Common myeloid progenitor, CD34-positive (primary cell): ENCODE results near the gene IL6ST.
"Not testable (repeated sequence)": the region's sequence is repeated elsewhere in the genome, so short reads cannot be mapped to it uniquely, and the experiment has no call there.

Source experiments
- CTCF ChIA-PET: fragments of 350-600 bp; sonication (Branson Sonifier 250); formaldehyde crosslinking; loops from one replicate; lab custom pipeline; 2021; ENCODE audit warnings: antibody characterized with exemption; lab: Charles Lee
- POLR2A ChIA-PET: fragments of 350-600 bp; sonication (Branson Sonifier 250); formaldehyde crosslinking; loops from one replicate; lab custom pipeline; 2021; ENCODE audit warnings: antibody characterized with exemption; lab: Charles Lee
- DNase-seq, 3 donors: peaks; one replicate each; pipeline versions ENCODE4 v3.0.0 to v3.0.0-alpha.2; 2013
- H3K27ac ChIP-seq, 2 experiments: 1 replicate in 1 of 2; 2 replicates in 1 of 2; pipeline ENCODE4 v1.7.0; 2013; ENCODE audit warnings: inconsistent platforms in 2 of 2, low read length in 2 of 2, mild to moderate bottlenecking in 2 of 2, low read depth in 1 of 2, moderate library complexity in 1 of 2; ENCODE audit not compliant: severe bottlenecking in 2 of 2, insufficient read depth in 1 of 2, poor library complexity in 1 of 2
- H3K27me3 ChIP-seq, 5 experiments: replicated peaks in 2 of 5; 1 replicate in 3 of 5; 2 replicates in 2 of 5; pipeline versions ENCODE4 v1.6.1 to v1.7.0; 2013; ENCODE audit warnings: low read length in 4 of 5, mild to moderate bottlenecking in 2 of 5, moderate library complexity in 2 of 5, inconsistent platforms in 1 of 5; ENCODE audit not compliant: insufficient read depth in 5 of 5, control insufficient read depth in 4 of 5
- H3K36me3 ChIP-seq, 4 experiments: 1 replicate in 2 of 4; 2 replicates in 2 of 4; pipeline versions ENCODE4 v1.6.1 to v1.7.0; 2013; ENCODE audit warnings: low read length in 3 of 4, control low read depth in 1 of 4, mild to moderate bottlenecking in 1 of 4; ENCODE audit not compliant: control insufficient read depth in 4 of 4, insufficient read depth in 4 of 4
- H3K4me1 ChIP-seq, 4 experiments: 1 replicate in 3 of 4; 2 replicates in 1 of 4; pipeline versions ENCODE4 v1.6.1 to v1.7.1; 2013; ENCODE audit warnings: low read length in 3 of 4, mild to moderate bottlenecking in 3 of 4, control low read depth in 1 of 4, inconsistent platforms in 1 of 4, moderate library complexity in 1 of 4; ENCODE audit not compliant: control insufficient read depth in 4 of 4, insufficient read depth in 4 of 4; ENCODE audit errors: control extremely low read depth in 1 of 4
- H3K4me3 ChIP-seq, 7 experiments: 1 replicate in 4 of 7; 2 replicates in 3 of 7; pipeline versions ENCODE4 v1.5.1 to v1.7.0; 2013; ENCODE audit warnings: mild to moderate bottlenecking in 7 of 7, low read length in 6 of 7, moderate library complexity in 6 of 7, inconsistent platforms in 2 of 7, low read depth in 2 of 7, control low read depth in 1 of 7; ENCODE audit not compliant: insufficient read depth in 4 of 7, control insufficient read depth in 1 of 7; ENCODE audit errors: extremely low read depth in 1 of 7
- H3K9me3 ChIP-seq, 5 experiments: 1 replicate in 4 of 5; 2 replicates in 1 of 5; pipeline versions ENCODE4 v1.6.1 to v1.7.1; 2013; ENCODE audit warnings: low read length in 4 of 5, mild to moderate bottlenecking in 2 of 5, inconsistent platforms in 1 of 5, low read depth in 1 of 5, moderate library complexity in 1 of 5; ENCODE audit not compliant: control insufficient read depth in 4 of 5, insufficient read depth in 2 of 5; ENCODE audit errors: control extremely low read depth in 1 of 5
- WGBS: methylation state at CpG from one replicate; pipeline ENCODE4 v1.1.5; 2013; ENCODE audit not compliant: insufficient coverage; 5-methylcytosine and 5-hydroxymethylcytosine counted together

The IL6ST gene

GRCh38 chr5:56018832-56019231, 24.1 kb upstream of the IL6ST start:
- Histone ChIP-seq H3K9me3 (peaks cover 0 to 3% (median 0%) of the 10 kb centered on the region in 5 experiments), H3K27me3 (no peaks in the 10 kb centered on the region), H3K27ac (no peak overlapping the region), H3K36me3 (no peaks in the 10 kb centered on the region), H3K4me1 (no peaks in the 10 kb centered on the region), H3K4me3 (no peak overlapping the region)
- CTCF ChIA-PET: interaction anchor here (0.7 kb wide), 1 partner anchor 13 kb away, joined by 3 read pairs; no protein-coding TSS in a partner anchor
- WGBS: 100% methylated on average over 1 of the region's 1 CpG
- POLR2A ChIA-PET: no interaction called here
- no peak for DNase-seq

GRCh38 chr5:56014701-56015100, 19.9 kb upstream of the IL6ST start:
- H3K27me3 ChIP-seq, H3K4me3 ChIP-seq, H3K27ac ChIP-seq, DNase-seq, H3K36me3 ChIP-seq, CTCF ChIA-PET, H3K9me3 ChIP-seq, POLR2A ChIA-PET: not testable (repeated sequence)
- H3K4me1 ChIP-seq: peaks cover 2 to 15% (median 7%) of the 10 kb centered on the region in 4 experiments
- no CpG with 5 or more reads among the region's 26 CpGs for WGBS

- H3K9me3 ChIP-seq: not testable (repeated sequence)
These were observed 19.2 kb upstream of the IL6ST start for GRCh38 chr5:56013939-56014338.

DNA sequence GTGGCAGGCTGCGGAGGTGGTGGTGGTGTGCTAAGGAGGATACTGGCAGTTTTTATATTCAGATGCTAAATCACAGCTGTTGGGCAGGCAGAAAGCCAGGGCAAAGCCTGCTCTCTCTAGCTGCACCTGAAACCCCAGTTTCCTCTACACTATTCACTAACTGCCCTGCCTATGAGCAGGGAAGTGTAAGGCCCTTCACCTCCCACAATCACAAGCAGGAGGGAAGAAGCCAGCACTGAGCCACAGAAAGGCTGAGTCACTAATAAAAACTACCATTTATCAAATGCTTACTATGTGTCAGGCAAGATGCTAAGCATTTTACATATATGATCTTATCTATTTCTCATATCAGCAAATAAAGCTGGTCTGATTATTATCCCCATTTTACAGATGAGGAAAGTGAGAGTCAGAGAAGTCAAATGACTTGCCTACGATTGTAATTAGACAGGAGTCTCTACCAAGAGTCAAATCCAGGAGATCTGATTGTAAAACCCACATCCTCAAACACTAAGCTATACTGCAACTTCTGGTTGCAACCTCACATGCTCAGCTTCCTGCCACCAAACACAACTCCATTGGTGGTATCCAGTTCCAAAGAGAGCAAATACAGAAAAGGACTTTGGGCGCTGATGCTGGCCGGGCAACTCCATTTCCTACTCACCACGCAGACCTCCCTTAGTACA, 17.7 kb upstream of the IL6ST start:
- WGBS: 66% methylated on average over 4 of the region's 5 CpGs
- peaks cover 2 to 15% (median 7%) of the 10 kb centered on the region in 4 experiments for H3K4me1 ChIP-seq
- no peak overlapping the region for H3K4me3 ChIP-seq

More at GRCh38 chr5:56013939-56014338, 19.2 kb upstream of the IL6ST start:
- H3K27ac ChIP-seq, H3K27me3 ChIP-seq, POLR2A ChIA-PET, CTCF ChIA-PET, DNase-seq, H3K4me3 ChIP-seq, H3K36me3 ChIP-seq: not testable (repeated sequence)
- WGBS: no CpG with 5 or more reads among the region's 5 CpGs
- H3K4me1 ChIP-seq: peaks cover 2 to 15% (median 7%) of the 10 kb centered on the region in 4 experiments

GRCh38 chr5:56011835-56012234, 17.1 kb upstream of the IL6ST start:
- WGBS: 60% methylated on average over 1 of the region's 3 CpGs
- Histone ChIP-seq H3K9me3 (peaks cover 0 to 3% (median 0%) of the 10 kb centered on the region in 5 experiments), H3K4me1 (peaks cover 2 to 15% (median 7%) of the 10 kb centered on the region in 4 experiments), H3K36me3 (no peaks in the 10 kb centered on the region), H3K27ac (no peak overlapping the region), H3K4me3 (no peak overlapping the region), H3K27me3 (no peaks in the 10 kb centered on the region)
- POLR2A ChIA-PET: no interaction called here
- DNase-seq: peak in 2 of 3 donors; percentile 15 to 30
- CTCF ChIA-PET: interaction anchor here (0.8 to 1.5 kb wide), 2 partner anchors 12 to 24 kb away, joined by 3 read pairs; no protein-coding TSS in a partner anchor

More for the DNA sequence above, 17.7 kb upstream of the IL6ST start:
- H3K9me3 ChIP-seq: peaks cover 0 to 3% (median 0%) of the 10 kb centered on the region in 5 experiments
- CTCF ChIA-PET: interaction anchor here (0.8 to 1.5 kb wide), 2 partner anchors 12 to 25 kb away, joined by 3 read pairs; no protein-coding TSS in a partner anchor
- no peaks in the 10 kb centered on the region for H3K36me3 ChIP-seq
- POLR2A ChIA-PET: no interaction called here
- DNase-seq: peak; percentile 26 to 87 (median 78)
- no peaks in the 10 kb centered on the region for H3K27me3 ChIP-seq
- H3K27ac ChIP-seq: no peak overlapping the region

- POLR2A ChIA-PET: no interaction called here
- Histone ChIP-seq H3K27me3 (no peaks in the 10 kb centered on the region), H3K4me3 (no peak overlapping the region), H3K4me1 (peaks cover 2 to 15% (median 7%) of the 10 kb centered on the region in 4 experiments), H3K9me3 (no peaks in the 10 kb centered on the region), H3K36me3 (no peaks in the 10 kb centered on the region), H3K27ac (no peak overlapping the region)
- CTCF ChIA-PET: interaction anchor here (0.7 kb wide), 1 partner anchor 19 kb away, joined by 3 read pairs; no protein-coding TSS in a partner anchor
- WGBS: 96% methylated on average over 2 of the region's 3 CpGs
- no peak for DNase-seq
These were observed 15.7 kb upstream of the IL6ST start for GRCh38 chr5:56010431-56010830.

GRCh38 chr5:56006600-56006999, 11.8 kb upstream of the IL6ST start:
- H3K27ac ChIP-seq: no peak overlapping the region
- CTCF ChIA-PET: no interaction called here
- H3K27me3 ChIP-seq: no peaks in the 10 kb centered on the region
- peaks cover 0 to under 1% (median 0%) of the 10 kb centered on the region in 4 experiments for H3K4me1 ChIP-seq
- POLR2A ChIA-PET: no interaction called here
- no peak overlapping the region for H3K4me3 ChIP-seq
- peaks cover 0 to 5% (median 0%) of the 10 kb centered on the region in 5 experiments for H3K9me3 ChIP-seq
- no peak for DNase-seq
- H3K36me3 ChIP-seq: no peaks in the 10 kb centered on the region
